ENCODE measurements around the gene KIF26B.

The KIF26B gene

DNA sequence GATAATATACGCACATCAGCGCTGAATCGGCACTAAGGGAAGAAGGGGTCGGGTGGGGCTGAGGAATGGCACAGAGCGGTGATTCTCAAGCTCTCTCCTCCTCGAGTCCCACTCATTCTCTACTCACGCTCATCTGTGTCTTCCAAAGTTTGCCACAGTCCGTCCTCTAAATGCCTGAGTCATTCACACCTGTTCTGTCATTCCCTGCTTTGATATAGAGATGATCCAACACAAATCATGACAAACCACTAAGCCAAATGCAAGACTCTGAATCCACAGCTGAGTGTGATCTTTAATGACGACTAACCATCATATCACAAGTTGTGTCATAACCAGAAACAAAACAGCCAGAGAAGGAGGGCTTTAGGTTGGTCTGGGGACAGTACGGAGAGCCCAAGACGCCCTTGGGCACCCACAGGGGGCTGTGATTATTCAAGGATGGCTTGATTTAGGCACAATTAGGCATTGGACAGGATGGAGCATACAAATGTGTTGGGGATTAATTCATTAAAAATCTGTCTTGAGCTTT, 501.5 kb downstream of the KIF26B start:
- TF ChIP-seq, protein P1, sequence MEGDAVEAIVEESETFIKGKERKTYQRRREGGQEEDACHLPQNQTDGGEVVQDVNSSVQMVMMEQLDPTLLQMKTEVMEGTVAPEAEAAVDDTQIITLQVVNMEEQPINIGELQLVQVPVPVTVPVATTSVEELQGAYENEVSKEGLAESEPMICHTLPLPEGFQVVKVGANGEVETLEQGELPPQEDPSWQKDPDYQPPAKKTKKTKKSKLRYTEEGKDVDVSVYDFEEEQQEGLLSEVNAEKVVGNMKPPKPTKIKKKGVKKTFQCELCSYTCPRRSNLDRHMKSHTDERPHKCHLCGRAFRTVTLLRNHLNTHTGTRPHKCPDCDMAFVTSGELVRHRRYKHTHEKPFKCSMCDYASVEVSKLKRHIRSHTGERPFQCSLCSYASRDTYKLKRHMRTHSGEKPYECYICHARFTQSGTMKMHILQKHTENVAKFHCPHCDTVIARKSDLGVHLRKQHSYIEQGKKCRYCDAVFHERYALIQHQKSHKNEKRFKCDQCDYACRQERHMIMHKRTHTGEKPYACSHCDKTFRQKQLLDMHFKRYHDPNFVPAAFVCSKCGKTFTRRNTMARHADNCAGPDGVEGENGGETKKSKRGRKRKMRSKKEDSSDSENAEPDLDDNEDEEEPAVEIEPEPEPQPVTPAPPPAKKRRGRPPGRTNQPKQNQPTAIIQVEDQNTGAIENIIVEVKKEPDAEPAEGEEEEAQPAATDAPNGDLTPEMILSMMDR (conservative IDR thresholded peaks at IDR 0.05; ENCODE audit: low read depth), result no peak
- POLR2A ChIA-PET (ENCODE audit: low non-redundant PET), result no interaction called here
- CTCF ChIA-PET, result no interaction called here
- H3K27ac ChIP-seq, result no peak overlapping the region
- no peak for DNase-seq (ENCODE audit: low spot score)

- TF ChIP-seq, protein P1 (conservative IDR thresholded peaks at IDR 0.05; ENCODE audit: low read depth), result no peak
- H3K27ac ChIP-seq, result no peak overlapping the region
- no peak for DNase-seq (ENCODE audit: low spot score)
- POLR2A ChIA-PET (ENCODE audit: low non-redundant PET), result no interaction called here
- CTCF ChIA-PET, result interaction anchor here (0.6 kb wide), 1 partner anchor 304 kb away, joined by 3 read pairs; no protein-coding TSS in a partner anchor
Observed at GRCh38 chr1:245657371-245657770, 502.6 kb downstream of the KIF26B start.

- ChIA-PET CTCF (no interaction called here), POLR2A (ENCODE audit: low non-redundant PET) (no interaction called here)
- DNase-seq (ENCODE audit: low spot score), result no peak
- TF ChIP-seq, protein P1 (conservative IDR thresholded peaks at IDR 0.05; ENCODE audit: low read depth), result no peak
- no peak overlapping the region for H3K27ac ChIP-seq
Observed at GRCh38 chr1:245663373-245663772, 508.6 kb downstream of the KIF26B start.

DNA sequence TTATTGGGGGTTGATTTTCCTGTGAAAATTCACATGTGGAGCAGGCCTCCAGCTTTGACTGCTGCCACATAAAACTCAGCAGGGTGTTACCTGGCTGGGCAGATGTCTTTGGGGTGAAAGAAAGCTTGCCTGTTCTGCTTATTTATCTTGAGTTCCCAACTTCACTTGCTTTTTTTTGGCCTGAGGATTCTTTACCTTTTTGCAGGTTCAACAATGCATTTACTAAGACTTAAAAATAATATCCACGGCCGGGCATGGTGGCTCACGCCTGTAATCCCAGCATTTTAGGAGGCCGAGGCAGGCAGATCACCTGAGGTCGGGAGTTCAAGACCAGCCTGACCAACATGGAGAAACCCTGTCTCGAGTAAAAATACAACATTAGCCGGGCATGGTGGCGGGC, 509.1 kb downstream of the KIF26B start:
- no peak overlapping the region for H3K27ac ChIP-seq
- TF ChIP-seq, protein P1 (conservative IDR thresholded peaks at IDR 0.05; ENCODE audit: low read depth), result no peak
- ChIA-PET CTCF (no interaction called here), POLR2A (ENCODE audit: low non-redundant PET) (no interaction called here)
- DNase-seq (ENCODE audit: low spot score), result no peak

GRCh38 chr1:245666412-245666811, 511.6 kb downstream of the KIF26B start:
- no peak for DNase-seq (ENCODE audit: low spot score)
- CTCF ChIA-PET, result no interaction called here
- POLR2A ChIA-PET (ENCODE audit: low non-redundant PET), result no interaction called here
- H3K27ac ChIP-seq, result no peak overlapping the region
- TF ChIP-seq, protein P1 (conservative IDR thresholded peaks at IDR 0.05; ENCODE audit: low read depth), result no peak

- ChIA-PET CTCF (no interaction called here), POLR2A (ENCODE audit: low non-redundant PET) (no interaction called here)
- no peak overlapping the region for H3K27ac ChIP-seq
- no peak for DNase-seq (ENCODE audit: low spot score)
- TF ChIP-seq, protein P1 (conservative IDR thresholded peaks at IDR 0.05; ENCODE audit: low read depth), result no peak
Observed at GRCh38 chr1:245671349-245671748, 516.6 kb downstream of the KIF26B start.
